ENCODE results near the gene VLDLR. TPM values are rescaled to one million over a fixed set of nuclear protein-coding genes. Genes with fewer than 3 reads are reported as not detected.

Gene VLDLR
- total RNA-seq, 1 experiment from 2014 or later = not detected

DNA sequence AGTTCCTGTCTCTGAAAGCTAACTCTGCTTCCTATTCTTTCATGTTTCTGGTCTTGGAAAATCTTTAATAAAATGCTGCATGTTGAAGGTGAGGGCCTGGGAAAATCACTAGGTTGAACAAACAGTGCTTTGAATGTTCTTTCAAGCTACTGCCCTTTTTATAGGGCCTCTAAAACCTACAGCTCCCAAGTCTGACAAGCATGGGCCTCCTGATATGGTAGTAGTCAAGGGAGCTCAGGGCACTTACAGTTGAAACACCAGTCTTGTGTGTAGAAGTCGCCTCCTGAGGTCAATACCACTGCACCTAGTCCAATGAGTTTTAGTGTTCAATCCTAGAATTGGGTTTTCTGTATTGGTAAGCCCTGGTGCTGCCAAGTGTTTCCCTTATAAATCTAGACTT is 20.5 kb downstream of the VLDLR start:
- DNase-seq (ENCODE audit: low spot score) = no peak
- in situ Hi-C loops (cut with HindIII; ENCODE audit: low sequenced_read_pairs) = no loop called here

DNA sequence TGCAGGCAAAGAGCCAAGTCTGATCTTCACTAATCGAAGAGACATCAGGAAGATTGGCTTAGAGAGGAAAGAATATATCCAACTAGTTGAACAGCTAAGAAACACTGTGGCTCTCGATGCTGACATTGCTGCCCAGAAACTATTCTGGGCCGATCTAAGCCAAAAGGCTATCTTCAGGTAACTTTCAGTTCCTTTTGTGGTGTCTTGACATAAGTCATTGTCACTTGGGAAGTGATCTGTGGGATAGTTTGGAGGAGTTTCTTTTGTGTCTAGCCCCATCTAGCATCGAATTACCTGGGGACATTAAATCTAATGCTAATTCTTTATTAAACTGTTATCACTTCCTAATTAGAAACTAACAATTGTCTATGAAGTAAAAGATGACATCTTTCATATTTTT is 24.0 kb downstream of the VLDLR start:
- DNase-seq (ENCODE audit: low spot score) = no peak
- in situ Hi-C loops (cut with HindIII; ENCODE audit: low sequenced_read_pairs) = no loop called here

DNA sequence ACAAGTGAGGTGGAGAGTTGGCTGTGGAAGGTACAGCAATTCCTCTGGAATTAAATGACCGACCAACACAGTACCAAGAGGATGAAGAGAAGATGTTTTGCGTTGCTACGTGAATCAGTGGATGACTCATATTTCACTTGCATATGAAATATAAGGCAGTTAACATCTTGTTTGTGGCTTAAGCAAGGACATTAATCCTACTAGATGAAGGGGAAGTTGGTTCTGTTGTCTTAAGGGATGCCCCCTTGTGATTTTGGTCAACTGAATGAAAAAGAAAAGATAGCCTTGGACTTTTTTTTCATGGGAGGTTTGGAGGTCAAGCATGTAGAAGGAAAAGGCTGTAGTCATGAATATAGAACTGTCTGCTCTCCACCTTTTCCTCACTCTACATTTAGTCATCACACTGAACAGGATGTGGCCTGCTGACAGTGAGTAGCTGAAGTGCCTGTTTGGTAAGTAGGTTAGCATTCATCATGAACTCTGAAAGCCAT is 33.9 kb downstream of the VLDLR start:
- in situ Hi-C loops (cut with HindIII; ENCODE audit: low sequenced_read_pairs) = no loop called here
- DNase-seq (ENCODE audit: low spot score) = no peak

DNA sequence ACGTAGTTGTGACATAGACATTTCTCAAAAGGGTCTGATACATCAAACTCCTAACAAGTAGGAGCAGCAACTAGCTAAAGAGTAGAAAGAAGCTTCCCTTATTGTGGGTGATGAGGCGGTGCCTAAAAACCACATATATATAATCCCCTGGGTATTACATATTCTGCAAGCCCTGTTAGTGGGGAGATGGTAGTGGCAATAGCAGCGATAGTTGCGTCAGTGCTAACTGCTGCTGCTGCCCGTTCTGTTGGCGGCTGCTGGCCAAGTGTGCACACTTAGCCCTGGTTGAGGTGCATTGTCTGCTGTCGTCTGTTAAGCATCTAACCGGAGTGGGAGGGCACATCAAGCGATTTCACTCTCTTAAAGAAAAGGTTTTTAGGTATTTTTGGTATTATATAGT is 35.8 kb downstream of the VLDLR start:
- in situ Hi-C loops (cut with HindIII; ENCODE audit: low sequenced_read_pairs) = no loop called here
- DNase-seq (ENCODE audit: low spot score) = no peak

DNA sequence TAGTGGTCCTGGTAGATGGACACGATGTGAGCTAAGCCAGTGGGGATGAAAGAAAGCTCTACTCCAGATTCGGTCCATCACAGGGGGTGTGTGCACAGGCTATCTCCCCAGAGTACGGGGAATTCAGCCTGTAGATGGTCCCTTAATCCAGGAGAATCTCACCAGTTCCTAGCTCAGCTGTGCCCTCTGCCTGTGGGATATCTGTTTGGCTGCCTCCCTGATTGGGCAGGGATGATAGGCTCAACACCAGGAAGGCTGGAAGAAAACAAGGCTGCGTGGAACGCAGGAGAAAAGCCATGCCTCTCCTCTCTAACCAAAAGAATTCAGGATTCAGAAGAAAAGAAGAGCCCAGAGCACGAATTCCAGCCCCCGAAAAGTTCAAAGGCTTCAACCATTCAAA is 40.9 kb downstream of the VLDLR start:
- DNase-seq (ENCODE audit: low spot score) = peak; percentile 23
- in situ Hi-C loops (cut with HindIII; ENCODE audit: low sequenced_read_pairs) = no loop called here

DNA sequence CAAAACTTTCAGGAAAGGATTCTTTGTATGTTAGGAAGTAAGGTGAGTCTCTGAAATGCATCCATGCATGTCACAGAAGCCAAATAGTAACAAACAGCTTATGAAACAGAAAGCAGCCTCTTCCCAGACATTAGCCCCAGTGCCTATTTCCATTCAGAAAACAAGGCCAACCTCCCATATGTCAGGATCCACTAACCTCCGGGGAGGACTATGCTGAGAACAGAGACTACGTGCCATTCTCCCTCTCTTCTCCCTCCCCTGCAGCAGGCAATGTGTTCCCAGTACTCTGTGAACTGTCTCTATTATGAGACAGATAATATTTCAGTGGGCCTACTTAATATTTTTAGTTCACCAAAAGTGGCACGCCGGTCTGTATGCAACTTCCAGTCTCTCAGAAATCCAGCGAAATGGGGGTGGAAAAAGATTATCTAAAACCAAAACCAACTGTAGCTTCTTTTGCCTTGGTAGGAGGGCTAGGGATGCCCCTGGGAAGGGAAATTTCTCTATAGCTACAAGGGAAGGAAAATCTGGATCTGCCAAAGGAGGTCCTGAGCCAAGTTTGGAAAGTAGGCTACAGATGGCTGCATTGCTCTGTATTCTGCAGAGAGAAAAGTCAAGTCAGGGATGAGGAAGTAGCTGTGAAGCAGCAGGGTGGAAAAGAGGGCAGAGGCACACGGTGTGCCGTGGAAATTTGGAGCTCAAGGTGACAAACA is 42.0 kb downstream of the VLDLR start:
- in situ Hi-C loops (cut with HindIII; ENCODE audit: low sequenced_read_pairs) = no loop called here
- DNase-seq (ENCODE audit: low spot score) = peak; percentile 94

DNA sequence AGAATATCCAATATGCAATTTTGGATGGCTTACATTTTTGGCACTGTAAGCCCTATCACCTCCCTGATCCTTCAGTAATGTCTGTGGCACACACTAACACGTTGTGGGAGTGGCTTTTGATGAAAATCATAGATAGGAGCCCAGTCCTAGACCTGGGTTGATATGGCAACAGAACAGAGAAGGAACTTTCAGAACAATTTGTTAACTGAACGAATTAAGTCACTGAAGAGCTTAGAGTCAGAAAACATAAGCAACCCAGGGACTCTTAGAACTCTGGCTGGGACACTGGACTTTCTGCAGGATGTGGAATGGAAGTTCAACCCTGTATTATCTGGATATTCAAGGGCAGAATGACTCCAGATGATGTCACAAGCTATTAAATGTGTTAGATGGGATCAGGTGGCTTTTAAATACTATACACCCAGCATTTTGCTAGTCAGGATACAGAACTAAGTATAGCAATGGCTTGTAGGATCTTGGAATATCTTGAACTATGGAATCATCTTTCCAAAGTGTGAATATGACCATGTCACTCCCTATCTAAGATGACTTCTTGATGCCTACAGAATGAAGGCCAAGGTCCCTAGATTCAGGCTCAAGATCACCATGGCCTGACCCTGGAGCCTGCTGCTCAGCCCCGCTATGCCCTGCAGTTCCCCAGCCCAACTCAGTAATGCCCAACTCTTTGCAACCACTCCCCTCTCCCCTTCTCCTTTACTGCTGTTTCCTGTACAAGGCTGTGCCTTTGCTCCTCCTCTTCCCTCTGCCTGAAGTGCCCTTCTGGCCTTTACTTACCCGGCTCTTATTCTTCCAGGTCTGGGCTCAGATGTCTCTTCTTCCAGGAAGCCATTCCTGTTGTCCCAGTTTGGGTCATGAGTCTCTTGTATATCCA is 42.8 kb downstream of the VLDLR start:
- in situ Hi-C loops (cut with HindIII; ENCODE audit: low sequenced_read_pairs) = no loop called here
- no peak for DNase-seq (ENCODE audit: low spot score)

DNA sequence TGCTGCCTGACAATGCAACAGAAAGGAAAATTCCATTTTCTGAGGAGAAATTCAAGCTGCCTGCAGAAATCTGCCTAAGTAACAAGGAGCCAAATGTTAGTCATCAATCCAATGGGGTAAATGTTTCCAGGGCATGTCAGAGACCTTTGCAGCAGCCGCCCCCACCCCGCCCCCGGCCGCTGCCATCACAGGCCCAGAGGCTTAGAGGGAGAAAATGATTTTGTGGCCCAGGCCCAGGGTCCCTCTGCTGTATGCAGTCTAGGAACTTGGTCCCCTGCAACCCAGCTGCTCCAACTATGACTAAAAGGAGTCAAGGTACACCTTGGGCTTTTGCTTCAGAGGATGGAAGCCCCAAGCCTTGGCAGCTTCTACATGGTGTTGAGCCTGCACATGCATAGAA is 45.0 kb downstream of the VLDLR start:
- no peak for DNase-seq (ENCODE audit: low spot score)

DNA sequence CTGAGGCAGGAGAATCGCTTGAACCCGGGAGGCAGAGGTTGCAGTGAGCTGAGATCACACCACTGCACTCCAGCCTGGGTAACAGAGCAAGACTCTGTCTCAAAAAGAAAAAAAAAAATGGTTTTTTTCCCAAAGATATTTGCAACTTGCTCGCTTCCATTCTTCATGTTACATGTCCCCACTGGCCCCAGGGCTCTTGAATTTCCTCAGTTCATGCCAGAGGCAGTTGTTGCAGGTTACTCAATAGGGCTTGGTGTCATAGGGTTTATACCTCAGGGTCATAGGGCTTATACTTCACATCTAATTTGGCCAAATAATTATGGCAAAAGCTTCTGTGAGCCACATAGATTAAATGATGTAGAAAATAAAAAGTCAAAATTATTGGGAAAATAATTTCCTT is 51.6 kb downstream of the VLDLR start:
- DNase-seq (ENCODE audit: low spot score) = no peak
- in situ Hi-C loops (cut with HindIII; ENCODE audit: low sequenced_read_pairs) = no loop called here

More for the DNA sequence above, 45.0 kb downstream of the VLDLR start:
- in situ Hi-C loops (cut with HindIII; ENCODE audit: low sequenced_read_pairs) = no loop called here

DNA sequence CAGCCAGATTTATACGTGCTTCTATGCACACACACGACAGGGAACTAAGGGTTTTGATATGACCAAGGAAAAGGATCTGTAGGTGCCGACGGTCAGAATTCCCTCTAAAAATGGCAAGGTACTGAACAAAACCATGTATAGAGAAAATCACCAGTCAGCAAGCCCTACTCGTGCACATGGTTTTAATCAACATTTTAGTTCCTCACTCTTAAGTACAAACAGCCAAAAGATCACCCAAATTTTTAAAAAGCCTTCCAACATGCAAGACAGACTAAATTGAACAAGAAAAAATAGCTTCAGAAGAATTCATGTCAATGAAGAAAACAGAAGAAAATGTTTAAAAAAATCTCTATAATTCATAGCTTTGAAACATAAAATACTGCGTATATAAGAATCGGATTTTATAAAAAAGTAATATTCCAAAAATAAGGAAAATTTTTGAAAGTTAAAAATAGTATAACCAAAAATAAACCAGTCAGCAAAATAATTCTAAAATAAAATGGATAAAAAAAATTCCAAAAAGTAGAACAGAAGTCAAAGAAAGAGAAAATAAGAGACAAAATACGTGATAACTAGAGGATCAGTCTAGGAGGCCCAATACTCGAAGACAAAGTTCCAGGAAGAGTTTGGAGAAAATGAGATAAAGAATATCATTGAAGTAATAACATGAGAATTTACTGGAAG is 52.7 kb downstream of the VLDLR start:
- in situ Hi-C loops (cut with HindIII; ENCODE audit: low sequenced_read_pairs) = no loop called here

DNA sequence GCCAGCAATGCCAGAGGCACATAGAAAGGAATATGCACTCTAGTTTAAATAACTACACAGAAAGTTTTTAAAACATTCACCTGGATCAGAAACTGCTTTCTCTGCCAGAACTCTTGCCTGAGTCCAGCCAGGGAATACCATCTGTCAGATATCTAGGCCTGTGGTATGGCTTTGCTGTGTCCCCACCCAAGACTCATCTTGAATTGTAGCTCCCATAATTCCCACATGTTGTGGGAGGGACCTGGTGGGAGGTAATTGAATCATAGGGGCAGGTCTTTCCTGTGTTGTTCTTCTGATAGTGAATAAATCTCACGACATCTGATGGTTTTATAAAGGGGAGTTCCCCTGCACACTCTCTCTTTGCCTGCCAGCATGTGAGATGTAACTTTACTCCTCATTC is 54.2 kb downstream of the VLDLR start:
- no peak for DNase-seq (ENCODE audit: low spot score)

More for the DNA sequence above, 52.7 kb downstream of the VLDLR start:
- DNase-seq (ENCODE audit: low spot score) = no peak

DNA sequence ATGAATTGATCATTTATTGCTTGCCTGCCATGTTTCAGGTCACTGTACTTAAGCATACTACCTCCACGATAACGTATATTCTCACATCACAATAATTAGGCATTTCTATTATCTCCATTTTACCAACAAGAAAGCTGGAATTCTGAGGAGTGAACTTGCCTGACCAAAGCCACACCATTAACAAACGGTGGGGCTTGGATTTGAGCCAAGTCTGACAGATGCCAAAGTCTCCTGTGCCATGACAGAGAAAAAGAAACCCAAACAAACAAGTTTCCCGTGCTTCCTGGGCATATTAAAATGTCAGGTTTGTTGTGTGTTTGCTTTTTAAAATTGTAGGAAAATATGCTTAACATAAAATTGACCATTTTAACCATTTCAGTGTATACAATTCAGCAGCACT is 54.9 kb downstream of the VLDLR start:
- in situ Hi-C loops (cut with HindIII; ENCODE audit: low sequenced_read_pairs) = no loop called here

More for the DNA sequence above, 54.2 kb downstream of the VLDLR start:
- in situ Hi-C loops (cut with HindIII; ENCODE audit: low sequenced_read_pairs) = no loop called here

DNA sequence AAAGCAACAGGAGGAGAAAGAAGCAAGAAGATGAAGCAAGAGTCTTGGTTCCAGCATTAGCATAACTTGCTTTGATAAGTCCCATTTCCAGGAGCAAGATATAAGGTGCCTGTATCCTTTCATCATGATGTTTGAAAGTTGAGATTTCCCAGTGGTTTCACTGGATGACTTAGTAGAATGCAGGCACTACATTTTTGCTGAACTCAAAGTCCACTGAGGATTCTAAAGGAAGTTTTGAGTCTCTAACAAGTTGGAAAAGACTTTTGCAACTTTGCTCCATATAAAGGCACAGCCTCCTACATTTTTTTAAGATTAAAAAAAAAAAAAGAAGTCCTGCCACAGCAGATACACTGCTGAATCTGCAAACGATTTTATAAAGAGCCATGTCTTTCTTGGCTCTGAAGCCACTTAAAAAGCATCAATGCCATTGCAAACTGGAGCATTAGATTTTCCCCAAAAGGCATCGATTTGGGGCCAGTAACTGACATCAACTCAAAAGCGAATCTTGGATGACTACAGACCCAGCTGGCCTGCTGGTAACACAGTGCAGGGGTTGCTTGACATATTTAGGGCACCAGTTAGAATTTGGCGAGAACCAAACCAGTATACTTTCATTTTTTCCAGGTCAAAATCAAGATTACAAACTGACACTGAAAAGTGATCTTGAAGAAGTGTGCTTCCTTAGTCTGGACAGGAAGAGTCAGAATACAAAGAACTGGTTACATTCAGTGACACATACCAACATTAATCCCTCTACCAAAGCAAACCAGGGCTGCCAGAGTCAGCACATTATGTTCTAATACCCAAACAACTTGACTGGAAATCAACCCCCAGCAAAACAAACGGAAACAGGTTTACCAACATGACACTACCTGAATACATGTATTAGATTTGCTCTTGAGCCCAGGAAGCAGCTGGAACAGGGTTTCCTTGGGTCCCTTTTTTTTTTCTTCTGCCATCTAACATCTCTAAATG is 56.6 kb downstream of the VLDLR start:
- no peak for DNase-seq (ENCODE audit: low spot score)
- in situ Hi-C loops (cut with HindIII; ENCODE audit: low sequenced_read_pairs) = no loop called here

More for the DNA sequence above, 54.9 kb downstream of the VLDLR start:
- DNase-seq (ENCODE audit: low spot score) = peak; percentile 27

DNA sequence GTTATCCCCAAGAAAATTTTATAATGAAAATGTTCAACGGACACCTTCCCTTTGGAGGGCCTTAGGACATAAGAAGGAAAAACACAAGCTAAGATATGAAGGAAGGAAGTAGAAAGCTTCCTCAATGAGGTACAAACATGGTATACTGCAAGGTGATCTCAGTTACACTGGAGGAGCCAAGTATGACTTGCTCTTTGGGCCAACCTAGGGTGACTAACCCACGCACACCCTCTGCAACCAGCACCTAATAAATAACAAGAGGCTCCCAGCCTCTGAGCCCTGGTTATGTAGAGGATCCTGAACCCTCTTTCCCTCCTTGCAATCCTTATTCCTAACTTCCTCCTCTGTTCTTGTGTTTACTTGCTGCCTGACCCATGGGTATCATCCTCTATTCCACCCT is 57.4 kb downstream of the VLDLR start:
- no peak for DNase-seq (ENCODE audit: low spot score)
- in situ Hi-C loops (cut with HindIII; ENCODE audit: low sequenced_read_pairs) = no loop called here

DNA sequence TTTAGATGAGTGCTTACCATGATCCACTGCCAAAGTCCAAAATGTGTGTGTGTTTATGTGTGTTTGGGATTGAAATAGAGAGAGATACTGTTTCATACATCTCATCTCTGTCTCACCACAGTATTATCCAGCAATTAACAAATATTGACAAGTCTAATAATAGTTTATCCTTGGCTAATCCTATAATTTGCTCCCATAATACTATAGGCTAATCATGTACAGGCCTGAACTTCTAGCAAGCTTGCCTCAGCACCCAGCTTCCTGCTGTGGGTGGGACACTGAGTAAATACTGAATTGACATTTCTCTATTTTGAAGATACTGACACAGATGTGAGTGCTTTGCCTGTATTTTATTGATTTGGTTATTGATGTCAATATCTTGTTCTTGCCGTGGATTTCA is 60.4 kb downstream of the VLDLR start:
- in situ Hi-C loops (cut with HindIII; ENCODE audit: low sequenced_read_pairs) = no loop called here
- DNase-seq (ENCODE audit: low spot score) = no peak

DNA sequence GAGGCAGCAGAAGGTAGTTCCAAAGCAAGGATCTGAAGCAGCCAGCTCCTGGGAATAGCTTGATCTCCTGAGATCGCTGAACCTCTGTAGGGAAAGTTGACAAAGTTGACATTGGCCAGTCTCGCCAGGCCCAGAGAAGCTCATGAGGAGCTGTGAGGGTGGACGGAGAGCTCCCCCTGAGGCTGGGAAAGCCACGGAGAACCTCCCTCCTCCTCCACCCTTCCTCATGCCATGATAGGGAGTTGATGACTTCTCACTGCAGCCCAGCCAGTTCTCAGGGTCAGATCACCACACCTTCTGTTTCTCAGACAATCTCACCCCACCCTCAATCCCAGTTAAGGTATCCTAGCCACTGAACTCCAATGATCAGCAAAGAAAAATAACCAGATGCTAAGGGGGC is 65.3 kb downstream of the VLDLR start:
- no peak for DNase-seq (ENCODE audit: low spot score)
- in situ Hi-C loops (cut with HindIII; ENCODE audit: low sequenced_read_pairs) = no loop called here

DNA sequence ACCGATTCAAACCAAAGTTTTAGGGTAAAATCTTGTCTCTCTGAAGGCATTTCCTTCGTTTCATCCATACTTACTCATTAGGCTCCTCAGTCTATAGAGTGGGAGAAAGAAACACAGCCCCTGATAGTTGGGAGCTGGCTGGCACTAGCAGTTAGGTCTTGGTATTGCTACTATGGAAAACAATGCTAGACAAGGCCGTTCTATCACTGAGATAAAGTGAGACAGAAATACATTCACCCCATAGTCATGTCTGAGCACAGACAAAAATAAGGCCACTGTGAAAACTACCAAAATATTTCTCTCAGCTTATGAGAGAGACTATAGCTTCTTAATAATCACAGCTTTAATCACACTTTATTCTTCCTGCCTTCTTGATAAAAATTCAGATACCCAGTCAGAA is 67.0 kb downstream of the VLDLR start:
- in situ Hi-C loops (cut with HindIII; ENCODE audit: low sequenced_read_pairs) = no loop called here
- no peak for DNase-seq (ENCODE audit: low spot score)

DNA sequence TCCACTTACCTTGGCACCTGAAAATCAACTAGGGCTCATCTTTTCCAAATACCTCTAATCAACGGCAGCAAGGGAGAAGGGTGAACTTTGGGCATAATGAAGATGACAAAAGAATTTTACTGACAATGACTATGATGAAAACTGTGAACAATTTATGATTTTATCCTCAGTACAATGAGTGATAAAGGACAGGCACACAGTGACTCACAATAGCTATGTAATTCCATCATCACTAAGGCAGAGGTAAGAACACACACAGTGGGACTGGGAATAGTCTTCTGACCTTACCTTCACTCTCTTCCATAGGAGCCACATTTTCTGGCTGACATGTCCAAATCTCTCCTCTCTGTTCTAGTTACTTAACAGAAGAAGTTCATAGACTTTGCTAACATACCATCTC is 69.6 kb downstream of the VLDLR start:
- DNase-seq (ENCODE audit: low spot score) = no peak
- in situ Hi-C loops (cut with HindIII; ENCODE audit: low sequenced_read_pairs) = no loop called here

DNA sequence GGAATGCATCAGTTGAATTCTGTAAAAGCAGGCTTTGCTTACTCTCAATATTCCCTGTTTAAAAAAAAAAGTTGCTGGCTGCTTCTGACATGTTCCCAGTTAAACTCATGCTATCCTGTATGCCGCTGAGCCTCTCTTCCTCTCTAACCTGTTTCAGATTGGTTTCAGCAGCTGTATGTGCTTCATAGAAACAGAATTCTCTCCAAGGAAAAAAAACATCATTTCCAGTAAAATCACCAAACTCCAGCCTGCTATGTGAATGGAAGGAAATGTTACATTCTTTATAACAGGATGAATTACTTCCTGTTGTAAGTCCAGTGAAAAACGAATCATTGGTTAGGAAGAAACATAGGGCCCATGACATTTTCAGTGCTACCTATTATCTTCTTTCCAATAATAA is 70.0 kb downstream of the VLDLR start:
- no peak for DNase-seq (ENCODE audit: low spot score)
- in situ Hi-C loops (cut with HindIII; ENCODE audit: low sequenced_read_pairs) = no loop called here

Data from G401 (cell line).